ENCODE results near the gene PSMB8.

The PSMB8 gene

GRCh38 chr6:32844839-32845383, 1.1 kb upstream of the PSMB8 start:
- H3K4me3 ChIP-seq (ENCODE audit: low read length) = no peak overlapping the region
- DNase-seq (ENCODE audit: low read depth) = no peak
- no peak for TF ChIP-seq CTCF (IDR thresholded peaks at IDR 0.05; ENCODE audit: insufficient read depth, low read depth, low read length, missing control alignments)

GRCh38 chr6:32843331-32843978, 392 bp downstream of the PSMB8 start:
- DNase-seq (ENCODE audit: low read depth) = no peak
- peak overlapping the region; percentile 84 for H3K4me3 ChIP-seq (ENCODE audit: low read length)
- TF ChIP-seq CTCF (IDR thresholded peaks at IDR 0.05; ENCODE audit: insufficient read depth, low read depth, low read length, missing control alignments) = no peak

- no peak for DNase-seq (ENCODE audit: low read depth)
- no peak for TF ChIP-seq CTCF (IDR thresholded peaks at IDR 0.05; ENCODE audit: insufficient read depth, low read depth, low read length, missing control alignments)
- H3K4me3 ChIP-seq (ENCODE audit: low read length) = no peak overlapping the region
Observed at GRCh38 chr6:32842690-32843089, 1.2 kb downstream of the PSMB8 start.

GRCh38 chr6:32842021-32842650, 1.7 kb downstream of the PSMB8 start:
- TF ChIP-seq CTCF (IDR thresholded peaks at IDR 0.05; ENCODE audit: insufficient read depth, low read depth, low read length, missing control alignments) = no peak
- DNase-seq (ENCODE audit: low read depth) = no peak
- H3K4me3 ChIP-seq (ENCODE audit: low read length) = no peak overlapping the region

- no peak for TF ChIP-seq CTCF (IDR thresholded peaks at IDR 0.05; ENCODE audit: insufficient read depth, low read depth, low read length, missing control alignments)
- H3K4me3 ChIP-seq (ENCODE audit: low read length) = no peak overlapping the region
- no peak for DNase-seq (ENCODE audit: low read depth)
Observed at GRCh38 chr6:32840604-32841246, 3.1 kb downstream of the PSMB8 start.

GRCh38 chr6:32839356-32839755, 4.5 kb downstream of the PSMB8 start:
- TF ChIP-seq CTCF (IDR thresholded peaks at IDR 0.05; ENCODE audit: insufficient read depth, low read depth, low read length, missing control alignments) = no peak

More at GRCh38 chr6:32839356-32839755, 4.5 kb downstream of the PSMB8 start:
- H3K4me3 ChIP-seq (ENCODE audit: low read length) = no peak overlapping the region
- DNase-seq (ENCODE audit: low read depth) = no peak

Data from epithelial cell of esophagus (primary cell).